HG03565 (cell line): ENCODE data around the gene RNF148.
"Not testable (repeated sequence)": the region's sequence is repeated elsewhere in the genome, so short reads cannot be mapped to it uniquely, and the experiment has no call there.

Experiments used
- ATAC-seq: cut with Tn5 transposase; IDR thresholded peaks from one replicate; pipeline ENCODE4 v1.9.1; 2021; ENCODE audit warnings: mild to moderate bottlenecking, moderate library complexity; ENCODE audit not compliant: unreplicated experiment

RNF148 gene

DNA sequence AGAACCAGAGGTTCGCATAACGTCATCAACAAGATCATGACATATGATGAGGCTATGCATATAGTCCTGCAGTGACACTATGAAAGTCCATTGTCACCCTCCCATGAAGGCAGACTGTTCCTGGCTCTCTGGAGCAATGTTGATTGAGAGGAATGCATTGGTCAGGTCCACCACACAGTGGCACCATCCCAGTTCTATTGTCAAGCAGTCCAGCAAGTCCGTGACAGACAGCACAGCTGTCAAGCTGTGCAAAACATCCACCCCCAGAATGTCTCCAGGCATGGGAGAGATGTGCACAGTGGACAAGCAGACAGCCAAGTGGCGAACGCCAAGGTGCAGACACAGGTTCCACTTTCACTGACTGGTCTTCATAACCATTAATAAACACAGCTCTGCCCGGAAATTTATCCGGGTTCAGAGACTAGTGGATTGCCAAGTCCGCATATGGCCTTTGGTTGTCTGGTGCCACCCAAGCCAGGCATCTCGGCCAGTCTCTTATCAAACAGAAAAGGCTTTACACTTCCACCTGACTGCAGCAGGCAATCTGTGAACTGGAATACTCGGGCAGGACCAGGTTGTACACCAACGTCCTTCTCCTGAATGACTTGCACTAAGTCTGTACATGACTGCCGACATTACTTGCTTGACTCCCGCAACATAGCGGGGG, 11.0 kb downstream of the RNF148 start:
- ATAC-seq: no peak

DNA sequence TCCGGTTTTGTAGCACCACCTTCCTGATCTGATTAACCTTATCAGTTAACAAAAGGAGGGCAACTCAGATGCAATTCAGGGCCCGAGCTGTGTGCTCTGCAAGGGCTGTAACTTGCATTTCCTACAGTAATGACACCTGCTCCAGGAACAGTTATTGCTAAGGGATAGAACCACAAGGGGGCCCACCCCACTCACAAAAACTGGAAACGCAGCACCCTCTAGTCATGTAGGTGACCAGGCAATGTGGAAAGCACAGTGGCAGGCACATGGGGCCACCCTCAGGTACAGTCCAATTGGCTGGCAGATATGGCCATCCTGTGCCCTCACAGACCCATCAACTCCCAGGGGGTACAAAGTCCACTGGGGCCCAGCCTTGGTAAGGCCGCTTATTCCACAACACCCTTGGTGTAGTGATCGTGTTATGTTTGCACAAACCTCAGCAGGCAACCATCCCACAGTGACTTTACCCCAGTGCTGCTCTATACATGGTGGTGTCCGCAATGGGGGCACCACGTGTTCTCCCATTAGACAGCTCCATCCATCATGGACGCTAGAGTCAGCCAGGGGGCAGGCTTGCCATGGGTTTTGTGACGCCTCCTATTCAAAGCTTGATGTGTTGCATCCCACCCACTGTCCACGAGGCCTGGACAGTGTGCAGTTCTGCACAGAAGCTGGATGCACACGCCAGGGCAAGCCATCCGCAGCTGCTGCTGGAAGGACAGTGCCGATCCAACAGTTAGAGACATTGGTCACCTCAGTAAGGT, 13.2 kb downstream of the RNF148 start:
- no peak for ATAC-seq

DNA sequence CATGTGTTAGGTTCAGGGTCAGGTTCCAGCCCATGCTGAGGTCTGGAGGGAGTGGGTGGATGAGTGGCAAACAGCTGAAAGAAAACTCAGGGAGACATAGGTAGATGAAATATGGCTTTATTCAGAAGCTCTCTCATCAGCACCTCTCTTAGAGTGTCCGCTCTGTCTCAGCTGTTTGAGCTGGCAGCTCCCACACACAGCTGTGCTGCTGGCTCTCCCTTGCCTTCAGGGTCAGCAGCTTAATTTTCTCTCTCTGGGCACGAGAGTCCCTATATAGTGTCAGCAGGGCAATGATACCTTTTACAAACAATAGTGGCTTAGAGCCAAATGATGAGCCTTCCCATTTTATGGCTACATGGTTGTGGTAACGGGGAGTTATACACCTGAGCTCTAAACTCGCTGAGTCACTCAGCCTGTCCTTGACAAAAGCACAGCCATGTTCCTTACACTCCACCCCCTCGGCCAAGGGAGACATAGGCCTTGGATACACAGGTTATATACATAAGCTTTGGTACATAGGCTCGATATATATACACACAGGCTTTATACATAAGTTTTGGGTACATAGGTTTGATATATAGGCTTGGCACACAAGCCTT, 14.2 kb downstream of the RNF148 start:
- no peak for ATAC-seq

DNA sequence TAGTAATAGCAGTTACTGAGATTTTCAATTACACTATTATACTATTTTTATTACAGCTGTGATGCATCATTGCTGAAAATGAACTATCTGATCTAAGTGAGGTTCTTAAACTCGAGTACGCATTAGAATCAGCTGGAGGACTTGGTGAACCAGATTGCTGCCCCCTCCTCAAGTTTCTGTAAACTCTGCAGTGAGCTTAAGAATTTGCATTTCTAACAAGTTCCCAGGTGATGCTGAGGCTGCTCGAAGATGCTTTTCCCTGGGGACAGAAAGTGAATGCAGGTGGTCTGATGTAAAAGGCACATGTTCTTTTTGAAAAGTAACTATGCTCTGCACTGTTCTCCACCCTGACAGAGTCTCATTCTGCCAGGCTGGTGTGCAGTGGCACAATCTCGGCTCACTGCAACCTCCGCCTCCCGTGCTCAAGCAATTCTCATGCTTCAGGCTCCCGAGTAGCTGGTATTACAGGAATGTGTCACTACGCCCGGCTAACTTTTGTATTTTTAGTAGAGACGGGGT, 16.3 kb downstream of the RNF148 start:
- ATAC-seq: no peak

DNA sequence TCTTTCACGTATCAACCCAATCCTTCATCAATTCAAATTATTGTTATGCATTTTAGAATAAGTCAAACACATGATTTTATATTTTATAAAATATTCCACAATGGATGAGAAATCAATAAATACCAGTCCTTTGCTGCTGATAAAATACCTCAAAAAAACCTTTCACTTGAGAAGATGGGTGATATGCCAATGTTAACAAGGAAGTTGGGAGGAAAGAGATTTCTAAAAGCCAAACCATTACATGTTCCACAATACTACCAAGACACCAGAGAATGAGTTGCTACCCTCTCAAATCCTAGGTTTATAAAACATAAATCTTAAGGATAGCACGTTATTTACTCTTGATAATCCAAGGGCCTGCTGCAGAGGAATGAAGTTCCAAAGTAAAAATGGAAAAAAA, 18.2 kb downstream of the RNF148 start:
- no peak for ATAC-seq

DNA sequence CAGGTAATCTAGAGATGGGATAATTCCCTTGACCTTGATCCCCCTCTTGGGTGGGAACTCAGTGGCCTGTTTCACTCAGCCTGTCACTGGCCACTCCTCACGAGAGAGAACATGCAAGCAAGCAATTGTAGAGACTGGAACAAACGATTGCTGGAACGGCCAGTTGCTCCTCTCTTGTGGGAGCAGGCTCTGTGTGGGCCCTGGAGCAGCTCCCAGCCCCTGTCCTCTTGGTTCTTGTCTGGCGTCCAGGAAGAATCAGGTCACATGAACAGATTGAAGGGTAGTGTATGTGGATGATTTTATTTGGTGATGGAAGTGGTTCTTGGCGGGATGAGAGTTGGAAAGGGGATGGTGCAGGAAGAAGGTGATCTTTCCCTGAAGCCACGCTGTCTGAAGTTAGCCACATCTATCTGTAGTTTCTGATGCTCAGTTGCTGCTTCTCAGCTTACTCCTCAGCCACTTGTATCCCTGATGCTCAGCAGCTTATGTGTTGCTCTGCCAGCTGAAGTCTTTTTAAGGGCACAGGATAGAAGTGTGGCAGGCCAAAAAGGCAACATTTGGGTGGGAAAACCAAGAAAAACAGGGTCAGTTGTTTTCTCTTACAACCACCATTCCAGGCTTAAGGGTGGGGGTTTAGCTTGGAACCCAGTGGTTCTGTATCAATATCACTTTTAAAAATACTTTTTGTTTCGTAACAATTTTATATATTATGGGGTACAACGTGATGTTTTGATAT, 19.7 kb downstream of the RNF148 start:
- no peak for ATAC-seq

DNA sequence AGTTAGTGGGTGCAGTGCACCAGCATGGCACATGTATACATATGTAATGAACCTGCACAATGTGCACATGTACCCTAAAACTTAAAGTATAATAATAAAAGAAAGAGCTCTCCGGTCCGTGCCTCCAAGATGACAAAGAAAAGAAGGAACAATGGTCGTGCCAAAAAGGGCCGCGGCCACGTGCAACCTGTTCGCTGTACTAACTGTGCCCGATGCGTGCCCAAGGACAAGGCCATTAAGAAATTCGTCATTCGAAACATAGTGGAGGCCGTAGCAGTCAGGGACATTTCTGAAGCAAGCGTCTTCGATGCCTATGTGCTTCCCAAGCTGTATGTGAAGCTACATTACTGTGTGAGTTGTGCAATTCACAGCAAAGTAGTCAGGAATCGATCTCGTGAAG, 21.5 kb downstream of the RNF148 start:
- ATAC-seq: not testable (repeated sequence)

DNA sequence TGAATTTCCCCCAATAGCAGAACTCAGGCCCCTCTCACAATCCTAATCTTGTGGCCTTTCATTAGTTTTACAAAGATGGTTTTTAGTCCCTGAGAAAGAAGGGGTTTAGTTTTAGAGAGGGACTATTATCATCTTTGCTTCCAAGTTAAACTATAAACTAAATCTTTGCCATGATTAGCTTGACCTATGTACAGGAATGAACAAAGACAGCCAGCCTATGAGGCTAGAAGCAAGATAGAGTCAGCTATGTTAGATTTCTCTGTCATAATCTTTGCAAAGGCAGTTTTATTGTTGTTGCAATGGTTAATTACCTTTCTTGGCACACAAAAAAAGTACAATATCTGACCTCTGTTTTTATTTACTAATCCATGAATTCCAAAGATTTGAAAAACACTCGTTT, 22.9 kb downstream of the RNF148 start:
- no peak for ATAC-seq

DNA sequence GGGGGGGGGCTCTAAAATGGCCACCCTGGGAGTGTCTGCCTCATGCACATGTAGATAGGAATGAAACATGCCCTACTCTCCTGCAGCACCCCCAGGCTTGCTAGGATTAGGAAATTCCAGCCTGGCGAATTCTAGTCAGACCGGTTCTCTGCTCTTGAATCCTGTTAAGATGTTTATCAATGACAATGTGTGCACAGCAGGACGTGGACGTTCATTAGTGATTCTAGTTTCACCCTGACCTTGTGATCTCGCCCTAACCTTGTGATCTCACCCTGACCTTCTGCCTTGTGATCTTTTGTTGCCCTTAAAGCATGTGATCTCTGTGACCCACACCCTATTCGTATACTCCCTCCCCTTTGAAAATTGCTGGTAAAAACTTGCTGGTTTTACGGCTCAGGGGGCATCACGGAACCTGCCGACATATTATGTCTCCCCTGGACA, 23.4 kb downstream of the RNF148 start:
- ATAC-seq: not testable (repeated sequence)

DNA sequence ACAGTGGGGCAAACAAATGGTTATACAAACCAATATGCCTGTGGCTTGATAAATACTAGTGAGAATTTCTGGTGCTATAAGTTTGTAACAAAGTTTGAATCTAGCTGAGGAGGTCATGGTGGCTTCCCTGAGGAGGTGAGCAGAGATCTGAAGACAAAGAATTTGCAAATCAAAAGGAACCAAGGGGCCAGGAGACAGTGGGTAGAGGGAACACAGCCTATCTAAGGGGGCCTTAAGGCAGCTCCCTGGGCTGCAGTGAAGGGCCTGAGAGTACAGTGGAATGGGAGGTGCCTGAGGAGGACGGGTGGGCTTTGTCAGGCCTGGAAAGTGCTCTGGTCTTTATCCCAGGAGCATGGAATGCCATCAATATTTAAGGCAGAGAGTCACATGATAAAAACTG, 25.6 kb downstream of the RNF148 start:
- ATAC-seq: no peak

DNA sequence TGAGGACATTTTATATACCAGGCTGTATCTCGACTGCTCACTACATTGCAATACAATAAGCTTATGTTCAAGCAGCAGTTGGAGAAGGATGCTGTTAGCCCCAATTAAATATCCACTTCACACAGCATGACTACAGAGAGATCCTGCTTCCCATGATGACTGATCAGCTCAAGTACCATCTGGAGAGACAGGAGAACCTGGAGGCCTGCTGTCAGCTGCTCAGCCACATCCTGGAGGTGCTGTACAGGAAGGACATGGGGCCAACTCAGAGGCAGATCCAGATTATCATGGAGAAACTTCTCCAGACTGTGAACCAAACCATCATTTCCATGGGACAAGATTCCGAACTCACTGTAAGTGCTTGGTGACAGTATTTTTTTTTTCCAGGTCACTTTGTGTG, 26.3 kb downstream of the RNF148 start:
- ATAC-seq: no peak

DNA sequence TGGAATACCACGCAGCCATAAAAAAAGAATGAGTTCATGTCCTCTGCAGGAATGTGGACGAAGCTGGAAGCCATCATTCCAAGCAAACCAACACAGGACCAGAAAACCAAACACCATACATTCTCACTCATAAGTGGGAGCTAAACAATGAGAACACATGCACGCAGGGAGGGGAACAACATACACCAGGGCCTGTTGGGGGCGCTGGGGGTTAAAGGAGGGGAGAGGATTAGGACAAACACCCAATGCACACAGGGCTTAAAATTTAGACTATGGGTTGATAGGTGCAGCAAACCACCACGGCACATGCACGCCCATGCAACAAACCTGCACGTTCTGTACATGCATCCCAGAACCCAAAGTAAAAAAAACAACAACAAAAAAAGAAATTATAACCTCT, 27.1 kb downstream of the RNF148 start:
- ATAC-seq: no peak

DNA sequence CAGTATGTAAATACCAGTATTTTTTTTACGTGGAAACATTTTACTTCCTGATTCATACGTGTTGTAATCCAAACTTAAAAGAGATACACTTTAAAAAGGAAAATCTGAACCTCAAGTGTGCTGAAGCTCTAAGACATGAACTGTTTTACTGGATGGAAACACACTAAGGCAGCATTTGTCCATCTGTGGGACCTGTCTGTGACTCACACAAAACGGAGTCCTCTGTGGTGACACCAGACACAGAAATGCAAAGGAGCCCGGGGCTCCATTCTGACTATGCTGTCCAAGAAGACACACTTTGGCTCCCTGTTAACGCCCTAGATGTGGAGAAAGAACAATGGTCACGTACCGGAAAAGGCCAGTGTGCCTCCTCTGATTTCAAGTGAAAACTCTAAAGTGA, 27.7 kb downstream of the RNF148 start:
- no peak for ATAC-seq

DNA sequence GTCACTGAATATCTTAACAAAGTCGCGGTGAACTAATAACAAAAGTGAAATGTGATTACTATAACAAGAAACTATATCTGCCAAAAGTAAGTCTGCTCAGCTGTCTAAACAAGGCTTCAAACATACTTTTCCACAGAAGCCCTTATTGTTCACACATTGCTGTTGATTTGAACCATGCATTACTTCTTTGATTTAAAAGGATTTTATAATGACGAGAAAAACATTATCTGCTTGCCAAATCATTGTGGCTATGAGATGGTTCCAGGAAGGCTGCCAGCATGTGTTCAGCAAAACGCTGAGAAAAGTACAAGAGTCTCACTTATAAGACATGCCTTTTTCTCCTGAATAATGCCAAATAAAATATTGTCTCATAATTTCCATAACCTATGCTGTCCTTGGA, 28.2 kb downstream of the RNF148 start:
- ATAC-seq: no peak

DNA sequence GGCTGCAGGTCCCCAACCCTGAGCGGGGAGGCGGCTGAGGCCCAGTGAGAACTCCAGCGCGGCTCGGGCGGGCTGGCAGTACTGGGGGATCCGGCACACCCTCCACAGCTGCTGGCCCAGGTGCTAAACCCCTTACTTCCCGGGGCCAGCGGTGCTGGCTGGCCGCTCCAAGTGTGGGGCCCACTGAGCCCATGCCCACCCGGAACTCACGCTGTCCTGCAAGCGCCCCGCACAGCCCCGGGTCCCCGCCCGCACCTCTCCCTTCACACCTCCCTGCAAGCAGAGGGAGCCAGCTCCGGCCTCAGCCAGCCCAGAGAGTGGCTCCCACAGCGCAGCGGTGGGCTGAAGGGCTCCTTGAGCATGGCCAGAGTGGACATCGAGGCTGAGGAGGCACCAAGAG, 28.8 kb downstream of the RNF148 start:
- ATAC-seq: no peak

DNA sequence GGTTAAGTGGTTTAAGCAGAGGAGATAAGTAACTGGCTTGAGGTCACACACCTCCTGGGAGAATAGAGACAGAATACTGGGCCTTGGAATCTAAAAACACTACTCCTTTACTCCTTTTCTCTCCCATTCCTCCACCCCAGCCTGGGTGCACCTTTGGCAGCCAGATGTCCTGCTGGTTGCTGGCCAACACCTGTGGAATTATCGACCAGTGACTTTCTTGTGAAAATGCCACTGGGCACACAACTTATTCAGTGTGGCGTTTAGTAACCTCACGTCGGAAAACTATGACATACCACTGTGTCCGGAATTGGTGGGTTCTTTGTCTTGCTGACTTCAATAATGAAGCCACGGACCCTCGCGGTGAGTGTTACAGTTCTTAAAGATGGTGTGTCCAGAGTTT, 30.2 kb downstream of the RNF148 start:
- no peak for ATAC-seq

DNA sequence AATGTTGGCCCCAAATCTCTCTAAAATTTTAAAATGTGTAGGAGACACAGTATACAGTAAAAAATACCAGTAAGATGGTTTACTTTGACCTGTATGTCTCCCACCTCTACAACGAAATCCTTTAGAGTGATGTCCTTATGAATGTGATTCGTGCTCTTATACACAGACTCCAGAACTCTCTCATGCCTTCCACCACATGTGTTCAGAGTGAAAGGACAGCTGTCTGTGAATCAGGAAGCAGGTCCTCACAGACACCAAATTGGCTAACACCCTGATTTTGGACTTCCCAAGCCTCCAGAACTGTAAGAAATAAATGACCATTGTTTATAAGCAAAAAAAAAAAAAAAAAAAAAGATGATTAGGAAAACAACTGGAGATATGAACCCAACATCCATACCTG, 39.0 kb downstream of the RNF148 start:
- ATAC-seq: no peak

DNA sequence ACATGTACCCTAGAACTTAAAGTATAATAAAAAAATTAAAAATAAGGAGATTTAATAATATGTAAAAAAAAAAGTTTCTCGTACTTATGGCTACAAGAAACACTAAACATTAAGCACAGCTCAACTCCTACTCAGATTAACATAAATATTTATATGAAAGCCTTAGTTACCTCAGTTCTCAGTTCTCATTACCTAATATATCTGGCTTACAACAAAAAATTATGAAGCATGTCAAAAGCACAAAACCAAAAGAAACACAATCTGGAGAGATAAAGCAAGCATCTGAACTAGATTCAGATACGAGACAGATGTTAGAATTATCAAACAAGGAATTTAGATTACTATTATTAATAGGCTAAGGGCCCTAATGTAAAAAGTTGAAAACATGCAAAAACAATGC, 43.9 kb downstream of the RNF148 start:
- no peak for ATAC-seq

DNA sequence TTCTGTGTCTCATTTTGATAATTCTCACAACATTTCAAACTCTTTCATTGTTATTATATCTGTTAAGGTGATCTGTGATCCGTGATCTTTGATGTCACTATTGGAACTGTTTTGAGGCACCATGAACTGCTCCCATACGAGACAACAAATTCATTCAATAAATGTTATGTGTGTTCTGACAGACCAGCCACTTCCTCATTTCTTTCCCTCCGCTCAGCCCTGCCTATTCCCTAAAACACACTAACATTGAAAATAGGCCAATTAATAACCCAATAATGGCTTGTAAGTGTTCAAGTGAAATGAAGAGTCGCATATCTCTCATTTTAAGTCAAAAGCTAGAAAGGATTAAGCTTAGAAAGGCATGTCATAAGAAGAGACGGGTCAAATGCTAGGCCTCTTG, 49.0 kb downstream of the RNF148 start:
- no peak for ATAC-seq

DNA sequence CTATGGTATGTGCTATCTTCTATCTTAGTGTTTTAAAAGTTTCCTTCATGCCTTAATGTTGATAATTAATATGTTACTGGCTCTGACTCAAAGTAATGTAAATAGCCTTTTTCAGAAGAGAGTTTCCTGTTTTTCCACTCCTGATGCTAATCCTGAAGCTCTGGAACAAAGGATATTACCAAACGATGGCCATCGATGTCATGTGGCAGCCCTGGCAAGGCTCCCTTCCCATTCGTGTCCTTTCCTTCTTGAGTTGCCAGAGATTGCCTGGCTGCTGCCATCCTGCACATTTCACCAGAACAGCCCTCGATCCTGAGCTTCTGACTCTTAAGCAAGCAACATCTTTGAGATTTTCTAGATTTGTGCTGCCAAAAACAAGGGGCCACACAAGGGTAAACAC, 49.8 kb downstream of the RNF148 start:
- no peak for ATAC-seq
